DOHH2 (cell line): ENCODE measurements around the gene ELK3.

Experiments
- CTCF ChIP-seq: fragments of 200-600 bp; sonication (generic); IDR thresholded peaks from one replicate; pipeline ENCODE4 v1.5.1; 2014; ENCODE audit warnings: antibody characterized with exemption, mild to moderate bottlenecking, low read depth, low read length; ENCODE audit not compliant: poor library complexity, severe bottlenecking
- EZH2phosphoT487 ChIP-seq: fragments of 200-600 bp; sonication (generic); IDR thresholded peaks from 2 replicates; pipeline ENCODE4 v1.6.1; 2017; ENCODE audit warnings: borderline replicate concordance, mild to moderate bottlenecking, antibody characterized with exemption, low read length, moderate library complexity, mixed read lengths

GRCh38 chr12:96246926-96247505 is 52.8 kb downstream of the ELK3 start:
- TF ChIP-seq CTCF = no peak
- no peak for TF ChIP-seq EZH2phosphoT487
